ENCODE results near the gene PPP1R1C.

The PPP1R1C gene

GRCh38 chr2:182115258-182115657 lies 129.6 kb downstream of the PPP1R1C start:
- DNase-seq: no peak

GRCh38 chr2:182116774-182117173 lies 131.1 kb downstream of the PPP1R1C start:
- DNase-seq: no peak

DNA sequence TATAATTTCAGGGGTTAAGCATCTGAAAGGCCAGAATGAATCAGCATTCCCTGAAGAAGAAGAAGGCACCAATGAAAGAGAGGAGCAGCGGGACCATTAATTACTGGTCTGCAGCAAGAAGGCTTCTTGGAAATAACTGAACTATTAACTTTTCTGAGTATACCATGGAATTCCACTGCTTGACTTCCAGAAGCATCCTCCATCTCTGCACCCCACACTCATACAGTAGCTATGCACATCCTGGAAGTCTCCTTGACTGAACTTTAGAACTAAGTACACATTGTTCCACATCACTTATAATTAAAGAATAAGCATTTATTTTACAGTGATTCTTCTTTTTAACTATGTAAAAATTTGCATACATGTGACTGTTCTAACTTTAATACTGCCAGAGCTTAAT lies 131.5 kb downstream of the PPP1R1C start:
- no peak for DNase-seq

DNA sequence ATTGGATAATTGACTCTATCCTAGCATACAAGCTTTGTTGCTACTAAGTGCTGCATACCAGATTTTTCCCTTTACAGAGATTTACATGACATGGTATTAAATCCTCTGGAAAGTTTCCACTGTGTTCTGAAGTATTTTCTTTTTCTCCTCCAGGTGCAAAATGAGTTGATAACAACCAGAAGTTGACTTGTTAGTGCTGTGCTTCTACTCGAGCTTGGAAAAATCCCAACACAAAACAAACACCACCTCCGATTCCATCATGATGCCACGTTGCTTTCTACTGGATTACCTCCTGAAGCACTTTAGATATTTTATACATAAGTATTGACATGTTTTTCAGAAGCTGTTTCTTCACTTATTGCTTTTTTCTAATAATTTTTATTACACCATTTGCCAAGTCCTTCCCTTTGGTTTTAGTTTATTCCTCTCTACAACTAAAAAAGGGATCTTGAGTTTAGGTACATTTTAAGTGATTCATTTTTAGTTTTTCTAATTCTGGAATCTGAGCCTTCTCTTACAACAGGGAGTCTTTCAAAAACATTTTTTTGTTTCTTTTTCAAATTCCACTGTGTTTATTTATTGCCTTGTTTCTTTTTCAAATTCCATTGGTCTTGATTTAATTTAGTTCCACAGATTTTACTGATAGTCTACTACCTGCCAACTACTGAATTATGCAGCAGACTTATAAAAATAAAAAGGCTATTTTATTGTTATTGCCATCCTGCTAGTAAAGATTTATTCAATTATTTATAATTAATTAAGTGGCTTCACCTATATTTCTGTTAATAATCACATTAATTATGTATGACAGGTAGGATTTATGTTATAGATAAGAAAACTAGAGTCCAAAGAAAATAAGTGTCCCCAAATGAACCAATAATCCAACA lies 143.4 kb downstream of the PPP1R1C start:
- no peak for DNase-seq

DNA sequence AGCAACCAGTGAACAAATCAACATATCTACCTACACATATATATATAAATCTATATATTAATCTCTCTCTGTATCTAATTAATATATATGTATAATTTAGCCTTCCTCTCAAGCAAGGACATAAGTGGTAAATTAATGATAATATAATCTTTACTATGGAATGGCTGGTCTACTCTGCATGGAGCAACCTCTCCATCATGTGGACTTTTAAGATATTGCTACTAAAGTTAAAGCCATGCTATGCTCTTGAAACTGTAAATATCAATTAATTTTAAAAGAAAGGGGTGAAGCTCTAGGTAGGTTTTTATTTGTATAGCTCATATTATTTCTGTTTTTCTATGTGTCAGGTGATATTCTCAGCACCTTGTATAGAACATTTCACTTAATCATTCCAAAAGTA lies 147.0 kb downstream of the PPP1R1C start:
- DNase-seq: no peak

DNA sequence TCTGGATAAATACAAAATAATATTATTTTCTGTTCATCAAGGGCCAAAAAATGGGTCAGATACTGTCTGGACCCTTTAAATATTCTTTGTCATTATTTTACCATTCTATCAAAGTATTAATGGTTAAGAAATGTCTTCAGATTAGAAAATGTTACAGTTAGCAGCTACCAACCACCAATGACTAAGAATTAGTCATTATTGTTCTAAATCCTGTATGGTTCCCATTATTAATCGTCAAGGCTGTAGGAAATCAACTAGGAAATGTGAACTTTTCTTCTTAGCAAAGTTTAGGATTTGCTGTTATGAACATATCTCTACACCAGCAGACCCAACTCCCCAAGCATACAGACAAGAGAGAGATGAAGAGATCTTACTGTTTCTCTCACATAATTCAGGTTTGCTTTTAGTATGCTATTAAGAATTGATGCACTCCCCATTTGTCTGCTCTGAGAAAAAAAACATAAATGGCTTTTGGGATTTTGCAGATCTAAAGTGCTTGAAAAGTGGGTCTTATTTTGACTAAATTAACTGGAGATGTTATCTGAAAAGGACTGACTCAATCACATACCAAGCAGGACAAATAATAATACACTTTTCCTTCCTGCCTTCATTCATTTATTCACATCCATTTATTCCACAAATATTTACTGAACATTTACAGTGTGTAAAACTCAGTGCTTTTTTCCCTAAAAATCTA lies 147.7 kb downstream of the PPP1R1C start:
- DNase-seq: no peak

- no peak for DNase-seq
Observed at GRCh38 chr2:182134201-182134600, 148.5 kb downstream of the PPP1R1C start.

GRCh38 chr2:182142062-182142461 lies 156.4 kb downstream of the PPP1R1C start:
- no peak for DNase-seq

GRCh38 chr2:182144041-182144775 lies 158.6 kb downstream of the PPP1R1C start:
- no peak for DNase-seq

DNA sequence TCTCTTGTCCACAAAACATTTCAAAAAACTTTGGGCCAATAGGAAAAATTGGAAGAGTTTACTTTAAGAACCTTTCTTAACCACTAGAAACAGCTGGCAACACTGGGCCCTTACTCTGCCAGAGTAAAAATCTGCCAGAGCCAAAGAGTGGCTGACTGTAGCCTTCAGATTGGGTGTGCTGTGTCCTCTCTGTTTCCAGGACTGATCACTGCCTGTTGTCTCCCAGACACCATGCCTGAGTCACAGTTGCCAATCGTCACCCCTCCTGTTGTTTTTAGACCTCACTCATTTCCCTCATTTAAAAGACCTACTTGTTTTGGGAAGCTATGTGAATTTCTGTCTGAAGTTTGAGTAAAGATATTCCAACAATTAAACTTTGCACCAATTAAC lies 159.1 kb downstream of the PPP1R1C start:
- no peak for DNase-seq

DNA sequence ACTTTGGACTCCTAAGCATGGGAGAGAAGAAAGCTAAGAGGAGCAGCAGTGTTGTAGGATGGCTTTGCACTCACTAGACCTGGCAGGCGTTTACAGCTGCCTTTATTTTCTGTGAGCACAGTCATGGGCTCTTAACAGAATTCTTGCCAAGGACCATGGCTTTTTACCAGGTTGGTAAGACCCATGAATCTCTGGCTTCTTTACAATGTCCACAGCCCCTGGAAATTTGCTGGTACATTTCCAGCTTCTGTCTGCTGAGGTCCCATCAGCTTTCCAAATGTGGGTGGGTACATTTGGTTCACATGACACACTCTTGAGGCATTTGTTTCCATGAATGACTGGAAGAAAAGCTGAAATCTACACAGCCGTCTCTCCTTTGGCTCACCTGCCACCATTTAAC lies 162.7 kb downstream of the PPP1R1C start:
- no peak for DNase-seq

GRCh38 chr2:182163878-182164277 lies 178.2 kb downstream of the PPP1R1C start:
- DNase-seq: no peak

GRCh38 chr2:182164686-182165085 lies 179.0 kb downstream of the PPP1R1C start:
- no peak for DNase-seq

DNA sequence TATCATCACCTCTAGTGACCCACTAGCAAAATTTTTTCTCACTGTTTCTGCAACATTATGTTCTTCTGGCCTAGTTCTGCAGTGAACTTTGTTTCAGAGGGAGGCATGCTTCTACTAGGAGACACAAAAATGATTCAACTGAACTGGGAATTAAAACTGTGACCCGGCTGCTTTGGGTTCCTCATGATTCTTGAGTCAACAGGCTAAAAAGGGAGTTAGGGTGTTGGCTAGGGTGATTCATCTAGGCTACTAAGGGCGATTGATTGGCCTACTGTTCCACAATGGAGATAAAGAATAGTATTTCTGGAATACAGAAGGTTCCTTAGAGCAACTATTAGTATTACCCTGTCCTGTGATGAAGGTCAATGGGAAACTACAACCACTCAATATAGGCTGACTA lies 179.5 kb downstream of the PPP1R1C start:
- DNase-seq: no peak

DNA sequence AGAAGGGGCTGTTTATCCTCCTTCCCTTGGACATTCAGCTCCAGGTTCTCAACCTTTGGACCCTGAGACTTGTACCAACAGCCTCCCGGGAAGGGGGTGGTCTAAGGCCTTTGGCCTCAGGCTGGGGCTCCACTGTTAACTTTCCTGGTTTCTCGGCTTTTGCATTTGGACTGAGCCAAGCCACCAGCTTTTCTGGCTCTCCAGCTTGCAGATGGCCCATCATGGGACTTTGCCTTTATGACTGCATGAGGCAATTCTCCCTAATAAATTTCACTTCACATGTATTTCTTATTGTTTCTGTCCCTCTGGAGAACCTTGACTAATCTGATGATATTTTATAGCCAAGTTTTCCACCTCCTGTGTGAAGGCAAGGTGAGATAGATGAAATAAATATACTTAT lies 180.8 kb downstream of the PPP1R1C start:
- DNase-seq: no peak

GRCh38 chr2:182166841-182167240 lies 181.2 kb downstream of the PPP1R1C start:
- DNase-seq: no peak

Measured in NCI-H1694 (cell line).